HFFc6 (cell line): Measurements from ENCODE around the gene URGCP. TPM values are rescaled to one million over a fixed set of nuclear protein-coding genes. Genes with fewer than 3 reads are reported as not detected.

Experiments
- DNase-seq: peaks from one replicate; pipeline ENCODE4 v3.0.0-alpha.2; 2018
- H3K27ac Mint-ChIP-seq: 2 replicates; pipeline ENCODE4 v1.8.0; 2020; ENCODE audit warnings: mild to moderate bottlenecking, mixed read lengths
- H3K27me3 Mint-ChIP-seq: 2 replicates; pipeline ENCODE4 v1.8.0; 2021; ENCODE audit warnings: mild to moderate bottlenecking, moderate library complexity, mixed read lengths; ENCODE audit not compliant: insufficient read depth
- H3K36me3 Mint-ChIP-seq: 2 replicates; pipeline ENCODE4 v1.8.0; 2021; ENCODE audit warnings: low read depth, mixed read lengths
- H3K4me1 Mint-ChIP-seq: 2 replicates; pipeline ENCODE4 v1.8.0; 2020; ENCODE audit warnings: low read depth, mixed read lengths
- H3K4me3 Mint-ChIP-seq: 2 replicates; pipeline ENCODE4 v1.8.0; 2020; ENCODE audit warnings: mild to moderate bottlenecking, moderate library complexity, mixed read lengths
- H3K9me3 Mint-ChIP-seq: 2 replicates; pipeline ENCODE4 v1.8.0; 2020; ENCODE audit warnings: mild to moderate bottlenecking, mixed read lengths
- CTCF ChIP-seq: fragments of 200-600 bp; sonication (generic); IDR thresholded peaks from 2 replicates; pipeline ENCODE4 v1.5.0; 2021; ENCODE audit warnings: antibody characterized with exemption, mild to moderate bottlenecking
- total RNA-seq, 6 experiments: library from RNA; stranded (reverse); fragmentation: NEBNext Ultra II Directional; extraction: Animal tissue kit (Norgen Biotek cat#: 25700); gene quantifications; 2 replicates in 1 of 6; 3 replicates in 5 of 6; pipeline ENCODE4 v1.2.3, GENCODE V29; 2021

Gene URGCP
- total RNA-seq, 6 experiments from 2014 or later, result 41.4 to 53.2 (median 43.2) TPM

- H3K36me3 Mint-ChIP-seq, result peaks cover 4% of the 10 kb centered on the region; the same call in 1 of the 2 replicates
- H3K4me3 Mint-ChIP-seq, result no peak overlapping the region
- no peak for TF ChIP-seq CTCF
- peaks cover 11% of the 10 kb centered on the region for H3K27me3 Mint-ChIP-seq
- H3K9me3 Mint-ChIP-seq, result no peaks in the 10 kb centered on the region
- no peak for DNase-seq
- H3K4me1 Mint-ChIP-seq, result no peaks in the 10 kb centered on the region
- H3K27ac Mint-ChIP-seq, result no peak overlapping the region
These were observed 51.2 kb downstream of the URGCP start for GRCh38 chr7:43855176-43855575.

DNA sequence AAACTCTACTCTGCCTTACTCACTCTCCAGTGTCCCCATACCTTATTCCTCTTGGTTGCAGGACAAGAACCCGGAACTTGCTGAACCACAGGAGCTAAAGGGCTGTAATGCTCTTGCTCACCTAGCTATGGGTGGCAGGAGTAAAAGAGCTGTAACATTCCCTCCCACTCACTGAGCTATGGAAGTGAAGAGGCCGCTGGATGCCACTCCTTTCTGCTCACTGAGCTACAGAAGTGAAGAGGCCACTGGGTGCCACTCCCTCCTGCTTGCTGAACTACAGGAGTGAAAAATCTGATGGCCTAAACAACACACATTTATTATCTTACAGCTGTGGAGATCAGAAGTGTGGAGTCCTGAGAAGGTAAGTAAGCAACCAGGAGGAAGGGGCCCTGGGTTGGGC, 54.6 kb downstream of the URGCP start:
- Mint-ChIP-seq H3K4me1 (peaks cover 11% of the 10 kb centered on the region), H3K27ac (no peak overlapping the region), H3K9me3 (no peaks in the 10 kb centered on the region), H3K27me3 (peaks cover 13% of the 10 kb centered on the region), H3K4me3 (no peak overlapping the region), H3K36me3 (no peaks in the 10 kb centered on the region; the same call in 1 of the 2 replicates)
- no peak for TF ChIP-seq CTCF
- DNase-seq, result no peak

DNA sequence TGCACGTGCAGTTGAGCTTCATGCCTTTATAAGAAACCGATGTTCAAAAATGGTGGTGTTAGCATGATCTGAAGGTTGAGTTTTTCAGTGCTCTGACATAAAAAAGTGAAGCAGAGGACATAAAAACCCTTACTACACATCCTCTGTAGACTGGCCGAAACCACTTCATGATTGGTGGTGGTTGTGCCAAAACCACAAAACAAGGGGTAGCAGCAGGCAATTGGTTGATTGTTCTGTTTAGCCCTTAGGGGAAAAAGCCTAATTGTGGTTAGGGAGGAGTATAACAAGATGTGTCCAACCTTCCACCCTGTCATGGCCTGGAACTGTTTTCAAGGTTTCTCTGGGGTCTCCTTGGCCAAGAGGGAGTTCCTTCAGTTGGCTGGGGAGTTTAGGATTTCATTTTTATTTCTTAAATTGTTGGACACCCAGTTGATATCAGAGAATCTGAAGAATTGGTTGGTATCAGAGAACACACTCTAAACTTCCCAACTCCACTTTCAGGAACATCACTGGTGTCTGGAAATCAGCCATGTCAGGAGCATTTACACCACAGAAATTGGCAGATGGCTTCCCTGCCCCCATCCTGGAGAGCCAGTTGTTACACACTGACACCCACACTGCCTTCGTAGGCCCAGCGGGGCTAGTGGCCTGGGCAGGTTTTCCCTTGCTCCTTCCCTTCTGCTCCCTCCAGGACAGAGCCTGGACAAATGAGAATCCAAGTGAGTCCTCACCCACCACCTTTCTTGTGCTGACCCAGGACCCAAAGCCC, 55.9 kb downstream of the URGCP start:
- Mint-ChIP-seq H3K27ac (no peak overlapping the region), H3K4me3 (no peak overlapping the region), H3K36me3 (no peaks in the 10 kb centered on the region; the same call in 1 of the 2 replicates), H3K27me3 (peaks cover 15% of the 10 kb centered on the region), H3K9me3 (no peaks in the 10 kb centered on the region), H3K4me1 (peaks cover 11% of the 10 kb centered on the region)
- no peak for DNase-seq
- TF ChIP-seq CTCF, result no peak

- no peaks in the 10 kb centered on the region; the same call in 1 of the 2 replicates for H3K36me3 Mint-ChIP-seq
- no peak for TF ChIP-seq CTCF
- no peak overlapping the region for H3K27ac Mint-ChIP-seq
- H3K27me3 Mint-ChIP-seq, result peaks cover 15% of the 10 kb centered on the region
- H3K9me3 Mint-ChIP-seq, result no peaks in the 10 kb centered on the region
- H3K4me3 Mint-ChIP-seq, result no peak overlapping the region
- DNase-seq, result no peak
- H3K4me1 Mint-ChIP-seq, result peaks cover 16% of the 10 kb centered on the region
These were observed 57.3 kb downstream of the URGCP start for GRCh38 chr7:43849047-43849446.

GRCh38 chr7:43847496-43847895, 58.9 kb downstream of the URGCP start:
- peaks cover 19% of the 10 kb centered on the region for H3K4me1 Mint-ChIP-seq
- H3K27ac Mint-ChIP-seq, result no peak overlapping the region
- no peaks in the 10 kb centered on the region; the same call in 1 of the 2 replicates for H3K36me3 Mint-ChIP-seq
- no peak overlapping the region for H3K4me3 Mint-ChIP-seq
- peak; percentile 14 for DNase-seq
- no peak for TF ChIP-seq CTCF
- H3K9me3 Mint-ChIP-seq, result no peaks in the 10 kb centered on the region
- peaks cover 15% of the 10 kb centered on the region for H3K27me3 Mint-ChIP-seq
